NCI-H1436 (cell line): ENCODE data around the gene OLR1.
"Not testable (repeated sequence)": the region's sequence is repeated elsewhere in the genome, so short reads cannot be mapped to it uniquely, and the experiment has no call there.

Experiments used
- DNase-seq: peaks from one replicate; lab custom pipeline; 2025; lab: John Stamatoyannopoulos, UW

OLR1 gene

DNA sequence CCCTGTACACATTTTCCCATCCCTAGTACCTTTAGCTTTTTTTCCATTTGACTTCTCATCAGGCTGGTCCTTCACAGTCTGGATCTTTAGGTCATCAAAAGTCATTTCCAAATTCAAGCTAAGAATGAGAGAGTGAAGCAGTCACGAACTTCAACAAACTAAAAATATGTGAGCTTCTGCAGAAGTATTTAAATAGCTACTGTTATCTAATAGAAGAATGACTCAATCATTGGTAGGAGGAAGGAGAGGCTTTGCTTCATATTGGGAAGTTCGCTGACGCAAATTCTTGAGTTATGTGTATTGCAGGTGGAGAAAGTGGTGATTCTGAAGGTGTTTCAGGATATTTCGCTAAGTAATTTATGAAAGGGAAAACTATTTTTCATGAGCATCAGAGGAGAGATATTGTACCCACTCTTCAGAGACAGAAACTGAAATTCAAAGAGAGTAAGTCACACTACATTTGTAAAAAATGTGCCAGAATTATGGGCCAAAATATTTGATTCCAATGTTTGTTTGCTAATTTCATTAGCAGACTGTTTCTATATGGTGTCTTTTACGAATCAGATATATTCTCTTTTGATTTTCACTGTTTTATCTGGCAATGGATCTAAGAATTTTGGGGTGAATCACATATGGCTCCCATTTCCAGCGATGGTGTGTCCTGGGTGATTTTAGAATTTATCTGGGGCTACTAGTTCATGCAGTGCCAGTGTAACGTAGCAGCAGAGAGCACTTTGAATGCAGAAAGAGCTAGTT is at the start of gene OLR1:
Gene OLR1 (minus strand): TSS at position 160 of the 756 bp plus-strand sequence. CDS start 55 bp downstream, at position 105.
- DNase-seq, result no peak

DNA sequence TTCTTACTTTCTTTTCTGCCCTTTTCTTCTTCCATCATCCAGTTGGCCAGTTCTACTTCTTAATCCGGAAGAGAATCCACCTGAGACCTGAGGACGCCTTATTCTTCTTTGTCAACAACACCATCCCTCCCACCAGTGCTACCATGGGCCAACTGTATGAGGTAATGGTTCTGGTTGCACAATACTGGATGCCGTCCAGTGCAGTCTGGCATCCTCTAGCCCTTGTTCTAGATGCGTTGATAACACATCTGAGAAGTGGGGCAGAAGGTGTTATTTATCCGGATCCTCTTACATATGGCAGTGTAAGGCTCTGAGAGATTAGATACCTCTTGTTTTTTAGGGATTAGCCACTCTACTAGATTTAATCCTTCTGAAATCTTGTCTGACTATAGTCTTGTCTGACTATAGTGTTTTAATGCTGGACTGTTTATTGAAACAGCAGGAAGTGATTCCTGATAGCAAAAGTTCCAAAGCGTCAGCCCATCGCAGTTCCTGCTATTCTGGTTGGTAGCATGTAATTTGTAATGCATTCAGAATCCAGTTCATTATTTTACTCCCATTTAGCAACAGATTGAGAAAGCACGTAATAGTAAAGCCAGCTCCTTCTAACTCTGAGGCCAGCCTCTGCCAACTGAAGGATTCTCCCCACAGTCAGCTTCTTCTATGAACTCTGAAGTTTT is 48.6 kb upstream of the OLR1 start:
- no peak for DNase-seq

DNA sequence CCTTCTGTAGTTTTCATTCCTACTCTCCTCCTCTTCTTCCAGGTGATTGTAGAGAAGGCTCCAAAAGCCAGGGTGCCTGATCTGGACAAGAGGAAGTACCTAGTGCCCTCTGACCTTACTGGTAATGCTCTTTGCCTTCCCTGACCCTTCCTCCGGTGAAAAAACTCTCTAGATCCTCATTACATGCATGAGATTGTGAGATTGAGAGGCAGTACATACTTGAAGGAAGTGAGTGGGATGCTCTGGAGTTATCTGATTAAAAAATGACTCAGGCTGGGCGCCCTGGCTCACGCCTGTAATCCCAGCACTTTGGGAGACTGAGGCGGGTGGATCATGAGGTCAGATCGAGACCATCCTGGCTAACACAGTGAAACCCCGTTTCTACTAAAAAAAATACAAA is 46.1 kb upstream of the OLR1 start:
- no peak for DNase-seq

DNA sequence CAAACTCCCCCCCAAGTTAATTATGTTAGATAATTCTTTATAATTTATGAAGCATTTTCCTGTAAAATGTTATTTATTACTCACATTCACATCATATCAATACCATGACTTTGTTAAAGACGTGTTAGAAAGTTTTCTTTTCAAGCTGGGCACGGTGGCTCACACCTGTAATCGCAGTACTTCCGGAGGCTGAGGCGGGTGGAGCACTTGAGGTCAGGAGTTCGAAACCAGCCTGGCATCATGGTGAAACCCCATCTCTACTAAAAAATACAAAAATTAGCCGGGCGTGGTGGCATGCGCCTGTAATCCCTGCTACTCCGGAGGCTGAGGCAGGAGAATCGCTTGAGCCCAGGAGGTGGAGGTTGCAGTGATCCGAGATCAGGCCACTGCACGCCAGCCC is 44.0 kb upstream of the OLR1 start:
- DNase-seq, result not testable (repeated sequence)

DNA sequence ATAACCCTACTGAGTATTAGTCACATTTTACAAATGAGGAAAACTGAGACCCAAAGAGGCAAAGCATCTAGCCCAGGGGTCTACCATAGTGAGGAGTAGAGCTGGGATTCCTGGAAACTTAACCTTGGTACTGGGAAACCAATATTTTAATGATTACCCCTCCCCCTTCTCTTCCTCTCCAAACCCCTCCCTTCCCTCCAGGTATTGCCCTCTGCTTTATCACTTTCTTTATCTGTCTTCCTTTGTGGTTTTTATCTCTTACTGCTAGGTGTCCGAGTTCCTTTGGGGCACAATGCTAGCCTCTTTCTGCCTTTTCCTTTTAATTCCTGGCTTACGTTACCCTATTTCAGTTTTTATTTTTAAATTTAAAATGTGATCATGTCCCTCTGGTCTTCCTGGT is 43.5 kb upstream of the OLR1 start:
- no peak for DNase-seq

DNA sequence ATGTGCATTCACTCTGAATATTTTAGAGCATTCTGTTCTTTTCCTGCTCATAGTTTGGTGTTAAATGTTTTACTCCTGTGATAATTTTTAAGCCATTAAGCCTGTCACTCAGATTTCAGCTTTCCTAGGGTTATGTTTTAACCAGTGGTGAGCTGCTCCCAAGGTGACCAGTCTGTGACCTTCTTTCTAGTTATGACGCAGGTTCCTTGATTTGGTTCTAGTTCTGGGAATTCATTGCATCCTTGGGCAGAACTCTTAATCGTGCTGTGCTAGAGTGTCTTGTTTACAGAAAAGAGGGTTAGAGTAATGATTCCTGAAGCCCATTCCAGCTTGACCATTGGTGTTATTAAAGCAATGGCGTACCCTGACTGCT is 42.9 kb upstream of the OLR1 start:
- DNase-seq, result no peak

DNA sequence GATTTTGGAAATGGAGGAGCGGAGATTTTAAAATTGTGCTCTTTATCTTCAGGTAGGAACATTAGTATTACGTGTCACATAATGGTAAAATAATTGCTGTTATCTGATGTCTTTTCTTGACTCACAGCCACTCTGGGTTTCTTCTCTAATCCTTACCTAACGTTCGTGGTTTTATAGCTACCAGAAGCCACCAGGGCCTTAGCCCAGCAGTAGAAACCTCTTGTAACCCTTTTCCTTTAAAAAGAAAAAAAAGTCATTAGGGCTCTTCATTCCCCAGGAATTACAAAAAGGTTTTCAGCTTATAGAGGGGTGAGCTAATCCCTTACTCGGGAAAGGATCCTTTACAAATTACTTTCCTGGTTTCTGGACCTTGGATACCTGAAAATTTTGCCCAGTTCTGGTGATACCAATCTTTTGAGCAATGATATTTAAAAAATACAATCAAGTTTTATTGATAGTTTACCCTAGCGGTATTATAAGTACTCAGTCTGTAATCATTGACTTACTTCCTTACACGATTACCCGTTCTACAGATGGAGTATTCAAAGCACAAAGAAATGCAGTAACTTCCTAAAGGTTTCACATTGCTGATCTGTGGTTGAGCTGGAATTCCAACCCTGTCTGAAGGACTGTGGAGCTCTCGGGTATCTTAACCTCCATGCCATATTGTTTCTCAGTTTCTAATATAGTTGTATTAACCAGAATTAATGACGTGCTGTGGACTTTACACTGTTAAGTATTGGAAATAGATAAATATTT is 42.4 kb upstream of the OLR1 start:
- no peak for DNase-seq

DNA sequence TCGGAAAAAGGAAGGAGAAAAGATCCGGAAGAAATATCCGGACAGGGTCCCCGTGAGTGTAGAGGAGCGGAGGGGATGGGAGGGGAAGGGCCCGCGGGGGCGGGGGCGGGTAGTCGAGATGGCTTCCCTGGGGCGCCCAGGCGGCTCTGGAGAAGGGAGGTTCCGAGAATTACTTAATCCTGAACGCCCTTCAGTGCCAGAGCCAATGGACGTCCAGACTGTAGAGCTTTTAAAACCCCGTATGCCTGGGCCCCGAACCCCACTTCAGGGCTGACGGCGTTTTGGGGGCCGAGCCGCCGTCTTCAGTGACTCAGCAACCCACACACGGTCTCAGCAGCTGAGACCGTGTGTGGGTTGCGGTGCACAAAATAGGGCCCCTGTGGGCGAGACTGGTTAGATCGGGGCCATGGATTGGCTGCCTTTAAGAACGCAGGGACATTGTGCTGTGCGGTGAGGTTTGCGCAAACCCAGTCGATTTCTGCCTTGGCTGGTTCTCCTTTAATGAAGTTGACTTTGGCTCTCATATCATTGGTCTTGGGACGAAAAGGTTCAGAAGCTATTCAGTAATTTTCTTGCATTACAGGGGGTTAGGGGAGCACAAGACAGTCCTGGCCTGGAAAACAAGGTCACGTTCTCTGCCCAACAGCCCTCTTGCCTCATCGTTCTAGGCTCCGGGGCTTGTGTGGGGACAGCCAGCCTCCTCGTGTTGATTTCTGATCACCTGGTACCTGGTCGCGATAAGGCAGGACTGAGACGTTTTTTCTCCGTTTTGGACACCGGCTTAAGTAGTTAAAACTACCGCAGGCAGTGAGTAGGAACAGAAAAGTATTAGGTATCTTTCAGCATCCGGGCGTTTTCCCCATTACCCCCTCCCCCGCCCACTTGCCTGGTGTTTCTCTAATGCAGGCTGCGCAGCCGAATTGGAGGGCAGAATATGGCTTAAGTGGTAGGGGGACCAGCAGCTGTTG is 41.5 kb upstream of the OLR1 start:
- no peak for DNase-seq

DNA sequence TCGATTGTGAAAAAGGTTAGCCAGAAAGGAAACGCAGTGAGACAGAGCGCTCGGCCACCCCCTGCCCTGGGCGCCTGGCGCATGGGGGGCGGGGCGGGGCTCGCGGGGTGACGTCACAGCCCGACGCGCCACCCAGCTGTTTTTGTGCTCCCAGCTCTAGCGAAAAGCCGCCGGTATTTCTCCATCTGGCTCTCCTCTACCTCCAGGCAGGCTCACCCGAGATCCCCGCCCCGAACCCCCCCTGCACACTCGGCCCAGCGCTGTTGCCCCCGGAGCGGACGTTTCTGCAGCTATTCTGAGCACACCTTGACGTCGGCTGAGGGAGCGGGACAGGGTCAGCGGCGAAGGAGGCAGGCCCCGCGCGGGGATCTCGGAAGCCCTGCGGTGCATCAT is 40.8 kb upstream of the OLR1 start, which contains the start of gene GABARAPL1:
Gene GABARAPL1 (plus strand): TSS at position 139 of the 393 bp plus-strand sequence. CDS start 253 bp downstream, at position 392.
- peak; percentile 19 for DNase-seq

DNA sequence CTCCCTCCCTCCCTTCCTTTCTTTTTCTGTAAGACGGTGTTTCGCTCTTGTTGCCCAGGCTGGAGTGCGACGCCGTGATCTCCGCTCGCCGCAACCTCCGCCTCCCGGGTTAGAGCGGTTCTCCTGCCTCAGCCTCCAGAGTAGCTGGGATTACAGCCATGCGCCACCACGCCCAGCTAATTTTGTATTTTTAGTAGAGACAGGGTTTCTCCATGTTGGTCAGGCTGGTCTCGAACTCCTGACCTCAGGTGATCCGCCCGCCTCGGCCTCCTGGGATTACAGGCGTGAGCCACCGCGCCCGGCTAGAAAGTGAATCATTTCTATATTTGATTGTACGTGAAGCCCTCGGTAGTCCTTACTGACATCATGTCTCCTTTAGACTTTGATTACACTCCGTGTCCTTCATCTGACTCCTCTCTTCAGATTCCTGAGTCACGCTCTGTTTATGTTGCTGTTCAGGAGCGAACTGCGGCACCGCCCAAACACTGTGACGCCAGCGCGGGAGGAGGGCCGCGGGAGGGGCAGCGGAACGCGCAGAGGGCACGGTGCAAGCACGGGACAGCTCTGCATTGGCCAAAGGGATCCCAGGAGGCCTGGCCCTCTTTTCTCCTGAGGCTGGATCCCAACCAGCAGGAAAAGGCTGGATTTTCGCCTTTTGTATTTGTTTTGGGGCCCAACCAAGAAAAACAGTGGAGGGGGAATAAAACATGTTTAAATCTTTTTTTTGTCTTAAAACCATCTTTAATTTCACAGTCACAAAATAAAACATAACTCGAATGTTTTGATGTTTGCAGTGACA is 40.2 kb upstream of the OLR1 start:
- DNase-seq, result peak; percentile 76

DNA sequence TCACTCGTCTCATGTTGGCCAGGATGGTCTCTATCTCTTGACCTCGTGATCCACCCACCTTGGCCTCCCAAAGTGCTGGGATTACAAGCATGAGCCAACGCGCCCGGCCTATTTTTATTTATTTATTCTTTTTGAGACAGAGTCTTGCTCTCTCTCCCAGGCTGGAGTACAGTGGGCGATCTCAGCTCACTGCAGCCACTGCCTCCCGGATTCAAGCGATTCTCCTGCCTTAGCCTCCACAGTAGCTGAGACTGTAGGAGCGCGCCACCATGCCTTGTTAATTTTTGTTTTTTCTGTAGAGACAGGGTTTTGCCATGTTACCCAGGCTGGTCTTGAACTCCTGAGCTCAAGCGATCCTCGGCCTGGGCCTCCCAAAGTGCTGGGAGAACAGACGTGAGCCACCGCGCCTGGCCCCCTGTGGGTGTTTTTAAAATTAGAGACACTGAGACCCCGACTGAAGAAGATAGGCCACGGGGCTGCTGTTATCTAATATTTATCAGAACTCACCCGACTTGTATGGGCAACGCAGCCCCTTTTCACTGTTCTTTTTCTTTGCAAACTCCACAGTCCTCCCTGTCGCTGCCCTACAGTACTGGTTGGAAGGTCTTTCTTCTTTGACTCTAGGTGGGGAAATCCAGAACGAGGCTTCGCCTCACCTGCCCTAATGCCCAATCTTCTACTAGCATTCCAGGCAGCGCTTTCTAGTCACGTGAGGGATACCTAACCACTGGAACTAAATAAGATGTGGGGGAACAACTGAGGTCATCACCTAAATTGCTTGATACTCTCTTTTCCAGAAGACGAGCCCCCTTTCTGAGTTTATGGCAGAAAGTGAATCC is 39.4 kb upstream of the OLR1 start:
- DNase-seq, result no peak

DNA sequence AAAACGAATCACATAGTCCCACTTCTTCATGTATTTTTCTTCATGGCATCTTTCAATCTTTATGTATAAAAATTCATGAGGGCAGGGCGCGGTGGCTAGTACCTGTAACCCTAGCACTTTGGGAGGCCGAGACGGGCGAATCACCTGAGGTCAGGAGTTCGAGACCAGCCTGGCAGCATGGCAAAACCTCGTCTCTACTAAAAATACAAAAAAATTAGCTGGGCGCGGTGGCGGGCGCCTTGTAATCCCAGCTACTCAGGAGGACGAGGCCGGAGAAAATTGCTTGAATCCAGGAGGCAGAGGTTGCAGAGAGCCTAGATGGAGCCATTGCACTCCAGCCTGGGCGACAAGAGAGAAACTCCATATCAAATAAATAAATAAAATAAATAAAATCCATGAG is 38.3 kb upstream of the OLR1 start:
- DNase-seq, result no peak

DNA sequence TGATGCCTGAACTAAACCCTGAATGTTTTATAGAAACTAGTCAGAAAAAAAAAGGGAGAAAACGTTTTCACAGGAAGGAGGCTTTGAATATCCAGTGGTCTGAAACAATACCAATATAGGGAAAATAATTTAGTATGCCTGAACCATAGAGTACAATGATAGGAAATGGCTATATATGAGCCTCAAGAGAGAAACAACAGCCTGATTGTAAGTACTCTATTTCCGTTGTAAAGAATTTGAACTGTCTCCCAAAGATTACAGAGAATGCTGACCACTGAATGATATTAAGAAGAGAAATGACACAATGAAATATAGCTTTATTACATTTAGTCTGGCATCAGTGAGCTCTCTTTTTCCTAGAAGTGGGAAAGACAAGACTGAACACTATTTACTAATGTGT is 35.2 kb upstream of the OLR1 start:
- no peak for DNase-seq

DNA sequence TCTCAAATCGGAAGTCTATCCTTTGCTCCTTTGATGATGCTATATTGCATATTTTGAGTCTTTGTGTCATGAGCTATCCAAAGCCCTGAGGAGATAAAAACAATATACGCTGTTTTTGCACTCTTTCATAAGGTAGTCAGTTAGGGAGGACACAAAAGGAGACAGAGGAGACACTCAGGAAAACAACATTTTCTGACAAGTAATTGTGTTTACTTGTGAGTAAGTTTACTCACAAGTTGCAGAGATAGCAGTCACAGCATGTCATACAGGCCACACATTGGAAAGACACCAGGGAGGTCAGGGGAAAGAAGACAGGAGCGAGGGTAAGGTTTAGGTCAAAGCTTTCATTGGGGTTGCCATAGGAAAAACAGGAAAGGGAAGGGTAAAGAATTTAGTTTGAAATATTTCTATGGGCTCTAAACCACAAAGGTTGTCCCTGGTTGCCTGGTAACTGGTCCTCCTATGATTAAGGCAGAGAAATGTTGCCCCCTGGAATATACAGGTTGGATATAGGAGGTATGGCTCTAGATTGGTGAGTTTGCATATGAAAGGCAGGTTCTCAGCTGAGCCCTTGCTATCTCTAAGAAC is 33.4 kb upstream of the OLR1 start:
- DNase-seq, result no peak

DNA sequence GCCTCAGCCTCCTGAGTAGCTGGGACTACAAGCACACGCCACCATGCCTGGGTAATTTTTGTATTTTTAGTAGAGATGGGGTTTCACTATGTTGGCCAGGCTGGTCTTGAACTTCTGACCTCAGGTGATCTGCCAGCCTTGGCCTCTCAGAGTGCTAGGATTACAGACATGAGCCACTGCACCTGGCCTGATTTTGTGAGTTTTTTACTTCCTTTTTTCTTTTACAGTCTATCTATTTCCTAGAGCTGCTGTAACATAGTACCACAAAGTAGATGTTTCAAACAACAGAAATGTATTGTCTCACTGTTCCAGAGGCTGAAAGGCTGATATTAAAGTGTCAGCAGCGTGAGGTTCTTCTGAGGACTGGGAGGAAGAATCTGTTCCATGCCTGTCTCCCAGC is 32.6 kb upstream of the OLR1 start:
- not testable (repeated sequence) for DNase-seq

DNA sequence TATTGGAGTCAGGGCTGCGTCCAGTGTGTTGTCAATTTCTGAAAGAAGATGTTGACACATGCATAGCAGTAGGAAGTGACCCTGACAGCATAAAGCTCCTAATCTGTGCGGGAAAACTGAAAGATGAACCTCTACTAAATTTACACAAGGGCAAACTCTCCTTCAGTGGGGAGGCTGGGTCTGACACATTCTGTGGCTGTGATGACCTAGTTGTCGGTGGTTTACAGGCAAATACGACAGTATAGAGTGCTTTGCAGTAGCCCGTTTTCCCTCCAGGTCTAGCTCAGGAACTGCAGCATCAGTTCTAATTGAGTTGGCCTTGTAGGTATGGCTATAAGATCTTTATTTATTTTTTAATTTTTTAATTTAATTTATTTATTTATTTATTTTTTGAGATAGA is 25.9 kb upstream of the OLR1 start:
- no peak for DNase-seq

DNA sequence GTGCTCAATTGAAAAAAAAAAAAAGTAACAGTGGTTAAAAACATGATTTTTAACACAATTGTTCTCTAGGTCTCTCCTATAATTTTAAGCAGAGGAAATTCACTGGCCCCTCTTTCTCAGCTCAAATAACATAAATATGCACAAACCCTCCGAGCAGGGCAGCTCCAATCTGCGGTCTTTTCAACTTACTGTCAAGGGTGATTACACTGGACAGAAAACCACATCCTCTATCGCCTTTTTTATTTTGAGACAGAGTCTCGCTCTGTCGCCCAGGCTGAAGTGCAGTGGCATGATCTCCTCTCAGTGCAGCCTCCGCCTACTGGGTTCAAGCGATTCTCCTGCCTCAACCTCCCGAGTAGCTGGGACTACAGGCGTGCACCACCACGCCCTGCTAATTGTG is 24.3 kb upstream of the OLR1 start:
- no peak for DNase-seq

DNA sequence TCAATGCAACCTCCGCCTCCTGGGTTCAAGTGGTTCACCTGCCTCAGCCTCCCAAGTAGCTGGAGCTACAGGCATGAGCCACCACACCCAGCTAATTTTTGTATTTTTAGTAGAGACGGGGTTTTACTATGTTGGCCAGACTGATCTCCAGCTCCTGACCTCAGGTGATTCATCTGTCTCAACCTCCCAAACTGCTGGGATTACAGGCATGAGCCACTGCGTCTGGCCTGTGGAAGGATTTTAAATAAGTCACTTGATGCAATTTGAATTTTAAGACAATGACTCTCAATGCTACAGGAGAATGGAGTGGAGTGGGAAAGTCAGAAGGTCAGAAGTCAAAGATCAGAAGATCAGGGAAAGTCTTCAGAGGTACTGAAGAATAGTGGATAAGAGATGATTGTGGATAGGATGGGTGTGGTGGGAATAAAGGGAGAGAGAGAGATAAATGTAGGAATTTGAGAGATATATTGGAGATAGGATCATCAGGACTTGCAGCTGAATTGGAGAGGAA is 22.3 kb upstream of the OLR1 start:
- DNase-seq, result no peak

DNA sequence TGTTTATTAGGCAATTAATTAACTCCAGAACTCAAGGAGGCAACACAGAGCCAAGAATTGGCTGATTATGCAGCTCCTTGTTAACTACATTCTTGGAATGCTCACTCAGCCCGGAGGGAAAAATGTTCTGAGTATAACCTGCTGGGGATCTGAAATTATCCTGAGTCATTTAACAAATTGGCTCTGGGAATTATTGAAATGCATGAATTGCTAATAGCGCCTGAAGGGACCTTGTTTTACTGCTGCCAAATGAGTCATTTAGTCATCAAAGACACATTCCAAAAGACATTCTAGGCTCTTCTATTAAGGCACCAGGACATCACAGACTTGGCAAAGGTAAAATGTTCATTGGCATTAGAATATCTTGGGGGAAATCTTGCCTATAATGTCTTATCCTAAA is 19.9 kb upstream of the OLR1 start:
- DNase-seq, result no peak
